ENCODE results near the gene TSHZ2. TPM values are rescaled to one million over a fixed set of nuclear protein-coding genes. Genes with fewer than 3 reads are reported as not detected.

TSHZ2 gene
- total RNA-seq, 1 experiment from 2014 or later, result 0.07 TPM

DNA sequence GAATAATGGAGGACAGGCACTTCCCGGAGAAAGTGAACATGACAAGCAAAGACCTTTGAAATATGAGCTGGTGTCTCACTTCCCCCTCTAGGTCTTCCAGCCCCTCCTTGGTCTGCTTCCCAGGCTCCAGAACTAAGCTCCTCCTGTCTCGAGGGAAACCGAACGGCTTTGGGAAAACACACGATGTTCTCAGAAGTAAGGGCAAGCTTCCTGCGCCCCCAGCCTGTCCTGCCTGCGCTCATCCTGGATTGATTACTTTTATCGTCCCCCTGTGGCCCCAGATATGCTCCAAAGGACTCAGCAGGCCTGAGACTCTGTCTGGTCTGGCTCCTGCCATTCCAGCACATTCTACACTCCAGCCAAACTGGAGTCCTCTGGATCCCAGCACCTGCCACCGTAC, 538.1 kb downstream of the TSHZ2 start:
- intact Hi-C loops (cut with micrococcal nuclease), result no loop called here
- POLR2A ChIA-PET, result no interaction called here

GRCh38 chr20:53510704-53511103, 538.5 kb downstream of the TSHZ2 start:
- no peak overlapping the region for H2AFZ ChIP-seq (ENCODE audit: low read depth, low read length, poor library complexity, severe bottlenecking)
- H3K4me3 ChIP-seq (replicated peaks in 1 of 2; ENCODE audit: low read depth in 1 of 2, low read length in 2 of 2), result no peak overlapping the region
- H3K79me2 ChIP-seq (ENCODE audit: insufficient read depth, low read length), result no peaks in the 10 kb centered on the region
- DNase-seq (ENCODE audit: low read depth, low spot score) (no peak), ATAC-seq (no peak)
- no peaks in the 10 kb centered on the region for H3K36me3 ChIP-seq (ENCODE audit: control insufficient read depth in 1 of 2, insufficient read depth in 2 of 2, low read length in 2 of 2)
- H3K9me2 ChIP-seq (ENCODE audit: insufficient read depth), result no peaks in the 10 kb centered on the region
- ChIA-PET CTCF (no interaction called here), RAD21 (ENCODE audit: low non-redundant PET in 1 of 2, low total read pairs in 2 of 2, uncharacterized antibody in 2 of 2, unreplicated experiment in 2 of 2) (no interaction called here), POLR2A (no interaction called here)
- H3K27me3 ChIP-seq (ENCODE audit: insufficient read depth, low read length), result no peaks in the 10 kb centered on the region
- BruUV-seq (replicated peaks), result no TSS peak
- no peak overlapping the region for H3K4me2 ChIP-seq (ENCODE audit: low read length)
- intact Hi-C loops (cut with micrococcal nuclease), result no loop called here
- no peaks in the 10 kb centered on the region for H4K20me1 ChIP-seq (ENCODE audit: insufficient read depth)
- H3K9me3 ChIP-seq (ENCODE audit: control insufficient read depth in 1 of 2, insufficient read depth in 1 of 2, low read depth in 1 of 2, low read length in 2 of 2), result no peaks in the 10 kb centered on the region
- H3K9ac ChIP-seq (ENCODE audit: low read length), result no peak overlapping the region
- H3K27ac ChIP-seq (ENCODE audit: low read depth, low read length), result no peak overlapping the region
- TF ChIP-seq REST (IDR thresholded peaks at IDR 0.05; ENCODE audit: low read depth), result no peak
- H3K4me1 ChIP-seq (ENCODE audit: control insufficient read depth in 1 of 2, insufficient read depth in 2 of 2, low read length in 2 of 2), result 0 out of 4 replicates have a peak, but pooled peaks cover 0 to 3% of the 10 kb centered on the region in 2 experiments

More for the DNA sequence above, 538.1 kb downstream of the TSHZ2 start:
- Histone ChIP-seq H3K9me2 (ENCODE audit: insufficient read depth) (no peaks in the 10 kb centered on the region), H3K9me3 (ENCODE audit: control insufficient read depth in 1 of 2, insufficient read depth in 1 of 2, low read depth in 1 of 2, low read length in 2 of 2) (no peaks in the 10 kb centered on the region), H3K4me3 (replicated peaks in 1 of 2; ENCODE audit: low read depth in 1 of 2, low read length in 2 of 2) (no peak overlapping the region), H4K20me1 (ENCODE audit: insufficient read depth) (no peaks in the 10 kb centered on the region), H3K36me3 (ENCODE audit: control insufficient read depth in 1 of 2, insufficient read depth in 2 of 2, low read length in 2 of 2) (no peaks in the 10 kb centered on the region), H3K27ac (ENCODE audit: low read depth, low read length) (no peak overlapping the region), H3K9ac (ENCODE audit: low read length) (no peak overlapping the region), H3K27me3 (ENCODE audit: insufficient read depth, low read length) (no peaks in the 10 kb centered on the region), H3K79me2 (ENCODE audit: insufficient read depth, low read length) (no peaks in the 10 kb centered on the region), H3K4me1 (ENCODE audit: control insufficient read depth in 1 of 2, insufficient read depth in 2 of 2, low read length in 2 of 2) (0 out of 4 replicates have a peak, but pooled peaks cover 0 to 3% of the 10 kb centered on the region in 2 experiments), H3K4me2 (ENCODE audit: low read length) (no peak overlapping the region), H2AFZ (ENCODE audit: low read depth, low read length, poor library complexity, severe bottlenecking) (no peak overlapping the region)
- BruUV-seq (replicated peaks), result no TSS peak
- ChIA-PET RAD21 (ENCODE audit: low non-redundant PET in 1 of 2, low total read pairs in 2 of 2, uncharacterized antibody in 2 of 2, unreplicated experiment in 2 of 2) (no interaction called here), CTCF (no interaction called here)
- DNase-seq (ENCODE audit: low read depth, low spot score) (no peak), ATAC-seq (no peak)
- no peak for TF ChIP-seq RAD21 (IDR thresholded peaks at IDR 0.05; ENCODE audit: low read depth)

All from HCT116 (cell line).